PC-9 (cell line): ENCODE data around the gene XXYLT1. TPM values are rescaled to one million over a fixed set of nuclear protein-coding genes. Genes with fewer than 3 reads are reported as not detected.

Source experiments
- BruUV-seq: library from RNA; stranded (reverse); fragments of 400-500 nt; replicated peaks from 2 replicates; lab custom pipeline; 2021; lab: Mats Ljungman, UMichigan
- CTCF ChIA-PET: fragments of 300-600 bp; sonication (Branson Sonifier 250); formaldehyde crosslinking; loops from one replicate; lab custom pipeline; 2022; ENCODE audit warnings: antibody characterized with exemption; lab: Charles Lee
- POLR2A ChIA-PET: fragments of 300-600 bp; sonication (Branson Sonifier 250); formaldehyde crosslinking; loops from one replicate; lab custom pipeline; 2022; ENCODE audit warnings: antibody characterized with exemption; ENCODE audit not compliant: unreplicated experiment; lab: Charles Lee
- DNase-seq, 2 experiments: peaks; one replicate each; pipeline versions ENCODE4 v3.0.0 to v3.0.0-alpha.2; 2015 to 2022; ENCODE audit warnings: mixed read lengths in 1 of 2
- H2AFZ ChIP-seq: fragments of 200-600 bp; sonication (generic); 2 replicates; pipeline ENCODE4 v1.8.1; 2017; ENCODE audit warnings: antibody characterized with exemption
- H3F3A ChIP-seq: fragments of 200-600 bp; sonication (generic); 2 replicates; pipeline ENCODE4 v1.8.1; 2017; ENCODE audit warnings: antibody characterized with exemption, mild to moderate bottlenecking, low read depth; ENCODE audit not compliant: insufficient read depth
- H3K27ac ChIP-seq: fragments of 200-600 bp; sonication (generic); 2 replicates; pipeline ENCODE4 v1.6.1; 2016; ENCODE audit warnings: mixed run types
- H3K27me3 ChIP-seq: fragments of 200-600 bp; sonication (generic); 2 replicates; pipeline ENCODE4 v1.6.1; 2016; ENCODE audit warnings: low read depth, mixed run types; ENCODE audit not compliant: insufficient read depth
- H3K36me3 ChIP-seq: fragments of 200-600 bp; sonication (generic); 2 replicates; pipeline ENCODE4 v1.6.1; 2016; ENCODE audit warnings: low read depth, mixed run types
- H3K4me1 ChIP-seq: fragments of 200-600 bp; sonication (generic); replicated peaks from 2 replicates; pipeline ENCODE4 v1.6.1; 2016; ENCODE audit warnings: mixed run types; ENCODE audit not compliant: insufficient read depth
- H3K4me2 ChIP-seq: fragments of 200-600 bp; sonication (generic); 2 replicates; pipeline ENCODE4 v1.6.1; 2017; ENCODE audit warnings: mixed run types
- H3K4me3 ChIP-seq: fragments of 200-600 bp; sonication (generic); 2 replicates; pipeline ENCODE4 v1.6.1; 2016; ENCODE audit warnings: mixed run types
- H3K79me2 ChIP-seq: fragments of 200-600 bp; sonication (generic); 2 replicates; pipeline ENCODE4 v1.6.1; 2017; ENCODE audit warnings: low read depth, mixed run types
- H3K9me2 ChIP-seq: fragments of 200-600 bp; sonication (generic); 2 replicates; pipeline ENCODE4 v1.8.1; 2017; ENCODE audit warnings: mild to moderate bottlenecking; ENCODE audit not compliant: insufficient read depth
- H3K9me3 ChIP-seq: fragments of 200-600 bp; sonication (generic); 2 replicates; pipeline ENCODE4 v1.8.1; 2016; ENCODE audit warnings: low read depth; ENCODE audit not compliant: insufficient read depth
- H4K20me1 ChIP-seq: fragments of 200-600 bp; sonication (generic); 2 replicates; pipeline ENCODE4 v1.8.1; 2017; ENCODE audit not compliant: insufficient read depth
- EZH2 ChIP-seq: fragments of 200-600 bp; sonication (generic); IDR thresholded peaks from 2 replicates; pipeline ENCODE4 v1.8.0; 2017; ENCODE audit warnings: antibody characterized with exemption, low read depth
- intact Hi-C: fragments of 100-400 bp; cut with micrococcal nuclease; formaldehyde crosslinking; loops from one replicate; pipeline ENCODE4 v1.10.0; 2022; ENCODE audit not compliant: unreplicated experiment
- total RNA-seq: library from RNA; stranded (reverse); gene quantifications from 2 replicates; pipeline ENCODE4 v1.2.3, GENCODE V29; 2021
- TF ChIP-seq, protein P1 (sequence below): fragments of 200-600 bp; sonication (generic); conservative IDR thresholded peaks from 2 replicates; pipeline ENCODE4 v1.6.1; 2017; ENCODE audit warnings: mixed run types, antibody characterized with exemption, mild to moderate bottlenecking, moderate library complexity

Gene XXYLT1
- total RNA-seq, 1 experiment from 2014 or later, result 13.3 TPM

GRCh38 chr3:195259154-195259474 lies 11.8 kb downstream of the XXYLT1 start:
- H3K79me2 ChIP-seq, result 0 out of 2 replicates have a peak, but pooled peaks cover 12% of the 10 kb centered on the region
- BruUV-seq, result no TSS peak
- intact Hi-C loops, result loop anchor here (1.0 to 10.0 kb wide), 2 partner anchors 104 to 226 kb away; no protein-coding TSS in a partner anchor
- no peaks in the 10 kb centered on the region for H4K20me1 ChIP-seq
- H3F3A ChIP-seq, result peaks cover 5% of the 10 kb centered on the region; the same call in 1 of the 2 replicates
- peak overlapping the region; percentile 74 for H3K27ac ChIP-seq
- H3K9me3 ChIP-seq, result no peaks in the 10 kb centered on the region
- CTCF ChIA-PET, result interaction anchor here (1.4 kb wide), 1 partner anchor 140 kb away, joined by 5 read pairs; no protein-coding TSS in a partner anchor
- peak overlapping the region; percentile 86 for H3K4me2 ChIP-seq
- TF ChIP-seq, protein P1, sequence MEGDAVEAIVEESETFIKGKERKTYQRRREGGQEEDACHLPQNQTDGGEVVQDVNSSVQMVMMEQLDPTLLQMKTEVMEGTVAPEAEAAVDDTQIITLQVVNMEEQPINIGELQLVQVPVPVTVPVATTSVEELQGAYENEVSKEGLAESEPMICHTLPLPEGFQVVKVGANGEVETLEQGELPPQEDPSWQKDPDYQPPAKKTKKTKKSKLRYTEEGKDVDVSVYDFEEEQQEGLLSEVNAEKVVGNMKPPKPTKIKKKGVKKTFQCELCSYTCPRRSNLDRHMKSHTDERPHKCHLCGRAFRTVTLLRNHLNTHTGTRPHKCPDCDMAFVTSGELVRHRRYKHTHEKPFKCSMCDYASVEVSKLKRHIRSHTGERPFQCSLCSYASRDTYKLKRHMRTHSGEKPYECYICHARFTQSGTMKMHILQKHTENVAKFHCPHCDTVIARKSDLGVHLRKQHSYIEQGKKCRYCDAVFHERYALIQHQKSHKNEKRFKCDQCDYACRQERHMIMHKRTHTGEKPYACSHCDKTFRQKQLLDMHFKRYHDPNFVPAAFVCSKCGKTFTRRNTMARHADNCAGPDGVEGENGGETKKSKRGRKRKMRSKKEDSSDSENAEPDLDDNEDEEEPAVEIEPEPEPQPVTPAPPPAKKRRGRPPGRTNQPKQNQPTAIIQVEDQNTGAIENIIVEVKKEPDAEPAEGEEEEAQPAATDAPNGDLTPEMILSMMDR, result no peak
- no peak for TF ChIP-seq EZH2
- DNase-seq, result no peak
- H3K36me3 ChIP-seq, result no peaks in the 10 kb centered on the region
- H3K4me1 ChIP-seq, result peaks cover 13% of the 10 kb centered on the region
- H2AFZ ChIP-seq, result peak overlapping the region; percentile 86
- POLR2A ChIA-PET, result no interaction called here
- H3K4me3 ChIP-seq, result peak overlapping the region; percentile 70
- H3K27me3 ChIP-seq, result no peaks in the 10 kb centered on the region
- no peaks in the 10 kb centered on the region for H3K9me2 ChIP-seq

DNA sequence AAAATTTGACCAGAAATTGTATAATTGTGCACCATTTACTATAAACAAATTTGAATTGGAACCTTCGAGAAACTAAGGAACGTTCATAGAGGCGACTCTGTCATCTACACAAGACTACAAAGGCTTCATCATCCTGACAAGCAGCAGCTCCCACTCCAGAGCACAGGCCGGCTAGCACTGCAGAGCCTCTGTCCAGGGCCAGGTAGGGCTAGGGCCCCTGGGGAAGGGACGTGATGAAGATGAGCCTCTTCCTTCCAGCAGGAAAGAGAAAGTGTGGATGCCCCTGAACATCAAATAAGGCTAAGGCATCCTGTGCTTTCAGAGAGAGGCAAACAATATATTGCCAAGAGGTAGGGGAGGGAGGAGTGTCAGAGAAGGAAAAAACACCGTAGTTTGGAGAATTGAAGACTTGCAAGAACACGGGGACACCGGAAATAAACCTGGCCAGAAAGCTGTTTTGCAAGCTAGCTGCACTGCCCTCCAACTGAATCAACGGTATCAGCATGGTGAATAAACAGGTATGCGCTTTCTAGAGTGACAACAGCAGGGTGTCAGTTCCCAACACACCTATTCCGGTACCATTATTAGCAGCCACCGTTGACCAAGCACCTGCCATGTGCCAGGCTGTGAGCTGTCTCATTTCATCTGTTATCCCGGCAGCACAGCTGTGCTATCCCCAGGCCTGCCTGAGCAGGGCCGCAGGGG lies 12.4 kb downstream of the XXYLT1 start:
- Histone ChIP-seq H3K27ac (peak overlapping the region; percentile 74; the same call in 1 of the 2 replicates), H3F3A (peaks cover 5% of the 10 kb centered on the region; the same call in 1 of the 2 replicates), H3K27me3 (no peaks in the 10 kb centered on the region), H3K9me2 (no peaks in the 10 kb centered on the region), H4K20me1 (no peaks in the 10 kb centered on the region), H3K9me3 (no peaks in the 10 kb centered on the region), H3K4me1 (peaks cover 13% of the 10 kb centered on the region), H2AFZ (peak overlapping the region; percentile 86; the same call in 1 of the 2 replicates), H3K4me3 (peak overlapping the region; percentile 70; the same call in 1 of the 2 replicates), H3K79me2 (0 out of 2 replicates have a peak, but pooled peaks cover 12% of the 10 kb centered on the region), H3K36me3 (no peaks in the 10 kb centered on the region), H3K4me2 (peak overlapping the region; percentile 86)
- intact Hi-C loops, result loop anchor here (1.0 to 10.0 kb wide), 2 partner anchors 104 to 225 kb away; no protein-coding TSS in a partner anchor
- no peak for DNase-seq
- ChIA-PET CTCF (interaction anchor here (0.5 to 1.4 kb wide), 2 partner anchors 28 to 139 kb away, joined by 3 to 5 read pairs; no protein-coding TSS in a partner anchor), POLR2A (no interaction called here)
- no peak for TF ChIP-seq EZH2
- TF ChIP-seq, protein P1, result no peak
- BruUV-seq, result no TSS peak

DNA sequence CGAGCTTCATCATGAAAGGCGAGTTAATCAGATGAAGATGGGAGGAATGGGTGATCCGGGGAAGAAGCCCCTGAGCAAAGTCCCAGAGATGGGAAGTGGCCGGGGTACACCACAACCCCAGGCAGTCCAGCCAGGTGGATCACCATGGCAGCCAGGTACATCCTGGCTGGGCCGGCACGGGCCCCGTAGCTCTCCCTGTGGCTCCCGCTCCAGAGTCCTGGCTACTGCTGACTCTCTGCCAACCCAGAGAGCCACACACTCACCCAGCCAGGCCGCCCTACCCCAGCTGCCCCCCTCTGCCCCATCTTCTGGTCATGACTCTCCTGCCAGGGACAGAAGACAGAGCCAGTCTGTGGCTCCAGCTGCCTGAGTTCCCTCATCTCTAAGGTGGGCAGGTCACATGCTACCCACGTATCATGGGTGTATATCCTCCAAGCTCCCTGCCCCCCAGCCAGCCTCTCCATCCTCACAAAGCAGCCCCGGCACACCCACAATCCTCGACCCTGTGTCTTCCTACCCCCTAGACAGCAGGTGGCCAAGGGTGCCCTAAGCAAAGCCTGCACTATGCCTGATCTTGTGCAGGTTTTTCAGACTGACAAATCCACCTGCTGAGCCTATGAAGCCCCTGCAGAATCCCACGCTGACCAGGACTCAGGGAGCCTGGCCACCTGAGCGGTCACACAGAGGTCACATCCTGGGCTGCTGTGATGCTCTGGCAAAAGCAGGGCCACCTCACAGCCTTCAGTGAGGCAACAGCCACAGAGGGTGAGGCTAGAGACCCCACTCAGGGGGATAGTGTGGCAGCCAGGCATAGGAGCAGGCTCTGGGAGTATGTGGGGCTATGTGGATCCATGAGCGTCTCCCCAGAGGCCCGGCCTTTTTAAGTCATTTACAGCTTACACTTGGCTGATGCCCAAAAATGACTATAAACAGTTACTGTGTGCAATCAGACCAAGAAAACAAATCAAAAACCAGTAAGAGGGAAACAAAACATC lies 13.2 kb downstream of the XXYLT1 start:
- Histone ChIP-seq H3K4me2 (no peak overlapping the region), H3K9me2 (no peaks in the 10 kb centered on the region), H3K36me3 (no peaks in the 10 kb centered on the region), H3K79me2 (0 out of 2 replicates have a peak, but pooled peaks cover 12% of the 10 kb centered on the region), H4K20me1 (no peaks in the 10 kb centered on the region), H3F3A (peaks cover 5% of the 10 kb centered on the region; the same call in 1 of the 2 replicates), H3K4me3 (no peak overlapping the region), H3K4me1 (peaks cover 13% of the 10 kb centered on the region), H3K27me3 (no peaks in the 10 kb centered on the region), H2AFZ (no peak overlapping the region), H3K9me3 (no peaks in the 10 kb centered on the region), H3K27ac (no peak overlapping the region)
- BruUV-seq, result no TSS peak
- ChIA-PET POLR2A (interaction anchor here (0.5 kb wide), 1 partner anchor 1610 kb away, joined by 3 read pairs; the partner anchor contains the start of gene SENP5), CTCF (interaction anchor here (0.5 to 0.8 kb wide), 2 partner anchors 27 to 575 kb away, joined by 3 to 4 read pairs; no protein-coding TSS in a partner anchor)
- intact Hi-C loops, result loop anchor here (10.0 kb wide), 1 partner anchor 103 kb away; no protein-coding TSS in a partner anchor
- TF ChIP-seq EZH2, result no peak
- TF ChIP-seq, protein P1, result no peak
- no peak for DNase-seq
